Measurements from ENCODE around the gene CAMKMT.

The CAMKMT gene

DNA sequence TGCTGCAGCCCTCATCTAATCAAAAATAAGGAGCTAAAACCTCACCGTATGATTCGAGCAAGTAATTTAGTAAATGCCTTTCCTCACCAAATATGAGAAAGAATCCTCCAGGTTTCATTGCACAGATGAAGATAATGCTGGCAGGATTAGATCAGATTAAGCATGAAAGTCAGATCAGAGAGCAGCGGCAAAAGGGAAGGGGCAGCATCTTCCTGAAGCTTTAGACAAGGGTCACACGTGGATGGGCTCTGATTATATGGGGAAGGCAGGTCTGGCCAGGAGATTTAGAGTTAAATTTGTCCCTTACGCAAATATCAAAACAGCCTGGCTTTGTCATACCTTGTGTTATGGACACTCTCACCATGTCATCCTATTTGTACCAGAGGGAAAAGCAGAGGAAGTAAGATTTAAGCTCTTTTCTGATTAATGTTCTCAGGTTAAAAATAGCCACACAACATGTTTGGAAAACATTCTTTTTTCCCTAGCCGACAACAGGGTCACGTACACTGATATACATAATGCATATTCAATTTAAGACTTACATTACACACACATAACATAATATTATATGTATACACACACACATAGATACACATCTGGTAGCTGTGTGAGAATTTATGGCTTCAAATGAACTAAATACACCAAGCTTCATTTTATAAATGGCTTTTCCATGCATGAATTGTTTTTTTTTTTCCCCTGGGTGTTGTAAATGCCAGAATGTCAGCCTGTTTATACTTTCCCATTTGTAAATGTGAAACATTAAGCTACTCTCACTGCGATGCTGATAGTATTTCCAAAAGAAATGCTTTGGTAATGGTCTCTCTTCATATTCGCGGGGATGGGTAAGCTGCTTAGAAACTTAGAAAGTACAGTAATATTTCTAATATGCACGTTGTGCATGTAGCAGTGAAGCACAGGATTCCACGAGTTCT, 383.5 kb downstream of the CAMKMT start:
- no peak for DNase-seq

DNA sequence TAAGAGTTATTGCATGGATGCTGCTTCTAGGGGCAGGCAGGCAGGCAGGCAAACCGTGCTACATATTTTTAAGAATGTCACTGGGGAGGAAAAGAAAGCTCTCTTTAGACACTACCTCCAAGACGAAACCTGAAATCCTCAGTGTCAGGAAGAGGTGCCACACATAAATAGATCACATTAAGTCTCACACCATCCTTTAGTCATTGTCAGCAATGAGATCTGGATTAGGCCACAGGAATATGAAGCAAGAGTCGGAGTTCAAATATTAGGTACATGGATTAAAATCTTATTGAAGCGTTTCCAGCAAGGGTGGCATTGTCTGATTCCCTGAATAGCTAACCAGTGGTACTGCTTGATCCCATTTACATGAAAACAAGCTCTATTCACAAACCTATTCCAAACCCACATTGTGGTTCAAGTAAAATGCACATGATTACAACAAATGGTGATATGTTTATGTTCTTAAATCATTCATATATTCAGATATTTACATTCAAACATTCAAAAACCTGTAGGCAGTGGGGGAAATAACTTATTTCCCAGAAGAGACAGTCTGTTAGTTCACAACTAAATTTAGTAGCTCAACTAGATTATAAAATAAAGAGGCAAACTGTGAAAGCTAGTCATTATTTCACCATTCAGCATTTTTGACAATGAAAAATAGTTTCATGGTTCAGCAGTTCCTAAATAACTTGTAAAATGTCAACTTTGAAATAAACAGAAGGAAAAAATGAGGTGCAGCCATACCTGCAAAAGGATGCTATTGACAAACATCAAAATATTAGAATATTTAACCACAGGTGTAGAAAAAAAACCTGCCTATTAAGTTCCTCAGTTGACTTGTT, 384.4 kb downstream of the CAMKMT start:
- DNase-seq, result no peak

GRCh38 chr2:44746856-44747615, 385.3 kb downstream of the CAMKMT start:
- DNase-seq, result no peak

- no peak for DNase-seq
Measured at GRCh38 chr2:44747794-44748193, 386.0 kb downstream of the CAMKMT start.

GRCh38 chr2:44751754-44752479, 390.2 kb downstream of the CAMKMT start:
- DNase-seq, result no peak

DNA sequence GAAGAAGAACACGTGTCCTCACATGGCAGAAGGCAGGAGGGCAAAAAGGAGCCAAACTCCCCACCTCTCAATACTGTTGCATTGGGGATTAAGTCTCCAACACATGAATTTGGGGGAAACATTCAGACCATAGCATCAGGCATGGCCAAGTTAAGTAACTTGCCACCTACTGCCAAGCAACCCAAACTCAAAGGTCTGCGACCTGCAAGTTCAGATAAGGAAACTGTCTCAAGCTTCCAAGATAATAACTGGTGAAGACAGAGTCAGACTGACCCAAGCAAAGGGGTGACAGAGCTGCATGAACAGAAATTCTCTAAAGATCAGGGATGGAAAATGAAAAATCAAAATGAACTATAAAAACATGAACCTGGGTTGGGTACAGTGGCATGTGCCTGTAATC, 391.0 kb downstream of the CAMKMT start:
- no peak for DNase-seq

DNA sequence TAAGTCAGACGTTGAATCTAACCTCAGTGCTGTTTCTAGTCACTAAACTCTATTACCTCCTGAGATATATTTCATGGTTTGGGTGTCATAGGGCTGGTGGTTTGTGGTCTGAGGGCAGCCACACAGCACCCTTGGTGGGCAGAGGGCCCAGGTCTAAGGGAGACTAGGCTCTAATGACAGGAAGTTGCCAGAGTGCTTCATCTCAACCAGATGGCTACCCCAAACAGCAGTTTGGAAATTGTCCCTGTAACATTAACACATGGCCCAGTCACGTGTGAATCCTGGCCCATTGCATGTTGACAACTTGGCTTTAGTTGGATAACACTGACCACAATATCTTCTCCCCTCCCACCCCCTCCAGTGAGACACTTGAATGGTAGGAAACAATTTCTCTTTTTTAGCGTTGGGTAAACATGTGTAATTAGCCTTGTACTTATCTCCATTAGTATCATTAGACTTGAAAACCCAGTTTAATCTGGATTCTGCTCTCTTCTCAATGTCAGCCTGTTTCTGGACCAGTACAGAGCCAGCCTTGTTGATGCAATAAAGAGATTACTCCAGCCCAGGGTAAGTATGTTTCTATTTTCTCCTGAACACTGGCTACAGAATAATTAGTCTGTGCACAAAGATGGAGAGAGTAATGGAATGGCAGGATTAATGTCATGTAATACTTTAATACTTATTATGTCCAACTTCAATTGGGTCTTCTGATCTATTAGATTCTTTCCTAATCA, 392.0 kb downstream of the CAMKMT start:
- no peak for DNase-seq

DNA sequence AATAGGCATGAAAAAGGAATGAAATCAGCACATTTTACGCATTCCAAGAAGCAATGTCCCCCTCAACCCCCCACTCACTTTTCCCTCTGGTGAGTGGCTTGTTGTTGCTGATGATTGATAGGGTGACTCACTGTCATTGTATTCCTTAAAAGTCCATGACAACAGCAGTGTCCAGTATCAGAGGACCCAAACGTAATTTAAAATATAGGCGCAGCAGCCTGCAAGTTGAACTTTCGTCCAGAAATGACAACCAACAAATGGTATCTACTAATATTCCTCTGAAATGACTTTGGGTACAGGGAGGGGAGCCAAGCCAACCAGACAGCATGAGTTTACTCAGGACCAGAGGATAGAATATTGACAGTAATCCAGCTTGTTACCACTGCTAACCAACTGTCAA, 396.8 kb downstream of the CAMKMT start:
- no peak for DNase-seq

- DNase-seq, result no peak
Measured at GRCh38 chr2:44759823-44760222, 398.1 kb downstream of the CAMKMT start.

DNA sequence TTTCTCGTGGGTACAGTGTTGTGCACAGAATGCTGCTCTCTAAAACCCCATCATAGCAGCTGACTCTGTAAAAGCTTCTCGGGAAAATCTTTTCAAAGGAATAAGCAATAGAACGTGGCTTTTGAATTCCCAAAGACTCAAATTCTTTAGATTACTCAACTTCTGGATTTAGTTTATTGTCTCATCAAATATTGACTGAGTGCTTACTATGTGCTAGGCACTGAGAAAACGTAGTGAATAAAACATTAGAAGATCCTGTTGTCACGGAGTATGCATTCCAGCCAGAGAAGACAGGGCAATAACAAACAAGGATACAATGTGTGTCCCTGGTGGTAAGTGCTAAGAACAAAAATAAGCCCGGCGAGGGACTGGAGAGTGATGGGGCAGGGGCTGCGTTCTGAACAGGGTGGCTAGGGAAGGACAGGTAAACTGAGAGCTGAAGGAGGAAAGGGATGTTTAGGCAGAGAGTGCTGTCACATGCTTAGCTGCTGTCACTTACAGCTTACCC, 401.6 kb downstream of the CAMKMT start:
- no peak for DNase-seq

DNA sequence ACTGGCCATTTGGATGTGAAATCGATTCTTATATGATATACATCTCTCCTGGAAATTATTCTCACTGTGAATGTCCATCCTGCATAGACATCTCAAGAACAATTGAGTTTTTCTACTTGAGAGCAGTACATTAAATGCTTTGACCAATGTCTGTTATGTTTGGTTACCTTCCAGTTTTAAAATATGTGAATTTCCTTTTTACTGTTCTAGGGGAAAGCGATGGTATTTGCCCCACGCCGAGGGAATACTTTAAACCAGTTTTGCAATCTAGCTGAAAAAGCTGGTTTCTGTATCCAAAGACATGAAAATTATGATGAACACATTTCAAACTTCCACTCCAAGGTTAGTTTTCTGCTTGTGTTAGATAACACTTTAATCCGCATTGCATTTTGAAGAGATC, 404.5 kb downstream of the CAMKMT start:
- no peak for DNase-seq

DNA sequence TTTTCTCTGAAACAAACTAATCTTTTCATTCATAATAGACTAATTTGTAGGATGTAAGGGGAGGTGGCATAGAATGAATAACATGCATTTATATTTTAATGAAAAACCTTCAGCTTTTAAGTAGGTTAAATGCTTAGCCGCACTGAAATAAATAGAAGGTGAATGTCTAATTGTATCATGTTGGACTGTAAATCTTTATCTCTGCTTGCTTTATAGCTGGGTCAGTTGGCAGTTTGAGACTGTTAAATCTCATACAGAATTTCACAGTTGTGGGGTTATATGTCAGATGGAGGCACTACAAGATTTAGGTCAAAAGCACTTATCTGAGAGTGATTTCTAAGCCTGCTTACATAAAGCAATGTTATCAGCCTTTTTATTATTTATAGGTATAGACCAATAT, 405.0 kb downstream of the CAMKMT start:
- no peak for DNase-seq

DNA sequence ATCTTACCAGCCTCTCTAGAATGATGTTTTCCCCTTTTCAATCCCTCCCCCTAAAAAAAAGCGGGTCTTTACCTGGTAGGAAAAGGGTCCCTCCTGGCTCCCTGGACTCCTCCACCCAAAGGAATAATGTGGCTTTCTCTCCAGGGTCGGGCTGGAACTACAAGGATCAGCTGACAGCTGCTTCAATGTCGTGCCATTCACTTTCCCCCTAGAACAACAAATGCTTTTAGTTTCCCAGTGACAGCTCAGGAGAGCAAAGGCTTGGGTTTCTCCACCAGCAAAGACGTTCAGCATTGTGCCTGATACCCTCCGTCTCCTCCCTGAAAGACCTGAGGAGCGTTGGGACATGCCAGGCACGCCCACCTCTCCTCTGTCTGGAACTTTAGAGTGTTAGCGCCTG, 405.9 kb downstream of the CAMKMT start:
- no peak for DNase-seq

GRCh38 chr2:44768438-44769236, 406.9 kb downstream of the CAMKMT start:
- DNase-seq, result peak; percentile 54

DNA sequence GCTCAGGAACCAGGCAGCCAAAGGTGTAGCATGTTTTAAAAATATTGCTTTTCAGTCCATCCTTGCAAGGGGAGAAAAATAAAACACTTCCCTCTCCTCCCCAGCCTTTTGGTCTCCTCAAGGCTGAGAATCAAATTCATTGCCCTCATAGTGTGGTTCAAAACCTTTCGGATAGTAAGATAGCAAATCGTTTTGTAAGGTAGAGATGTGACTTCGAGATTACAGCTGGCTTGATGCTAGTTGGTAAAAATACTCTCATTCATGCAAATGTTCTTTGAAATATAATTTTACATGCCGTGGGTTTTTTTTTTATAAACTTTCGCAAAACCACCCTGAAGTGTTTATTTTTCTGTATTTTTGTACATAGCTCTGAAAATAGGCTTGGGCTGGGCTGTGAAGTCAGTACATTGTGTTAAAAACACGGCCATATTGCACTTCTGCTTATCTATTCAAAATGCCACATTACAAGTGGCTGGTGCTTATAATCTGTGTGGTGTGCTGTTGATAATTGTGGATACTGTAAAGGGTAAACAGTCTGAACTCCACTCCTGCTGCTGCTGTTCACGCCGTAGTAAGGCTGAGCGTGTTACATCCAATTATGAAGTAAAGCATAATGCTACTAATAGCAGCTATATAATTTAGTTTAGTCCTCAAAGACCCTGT, 407.7 kb downstream of the CAMKMT start:
- DNase-seq, result no peak

DNA sequence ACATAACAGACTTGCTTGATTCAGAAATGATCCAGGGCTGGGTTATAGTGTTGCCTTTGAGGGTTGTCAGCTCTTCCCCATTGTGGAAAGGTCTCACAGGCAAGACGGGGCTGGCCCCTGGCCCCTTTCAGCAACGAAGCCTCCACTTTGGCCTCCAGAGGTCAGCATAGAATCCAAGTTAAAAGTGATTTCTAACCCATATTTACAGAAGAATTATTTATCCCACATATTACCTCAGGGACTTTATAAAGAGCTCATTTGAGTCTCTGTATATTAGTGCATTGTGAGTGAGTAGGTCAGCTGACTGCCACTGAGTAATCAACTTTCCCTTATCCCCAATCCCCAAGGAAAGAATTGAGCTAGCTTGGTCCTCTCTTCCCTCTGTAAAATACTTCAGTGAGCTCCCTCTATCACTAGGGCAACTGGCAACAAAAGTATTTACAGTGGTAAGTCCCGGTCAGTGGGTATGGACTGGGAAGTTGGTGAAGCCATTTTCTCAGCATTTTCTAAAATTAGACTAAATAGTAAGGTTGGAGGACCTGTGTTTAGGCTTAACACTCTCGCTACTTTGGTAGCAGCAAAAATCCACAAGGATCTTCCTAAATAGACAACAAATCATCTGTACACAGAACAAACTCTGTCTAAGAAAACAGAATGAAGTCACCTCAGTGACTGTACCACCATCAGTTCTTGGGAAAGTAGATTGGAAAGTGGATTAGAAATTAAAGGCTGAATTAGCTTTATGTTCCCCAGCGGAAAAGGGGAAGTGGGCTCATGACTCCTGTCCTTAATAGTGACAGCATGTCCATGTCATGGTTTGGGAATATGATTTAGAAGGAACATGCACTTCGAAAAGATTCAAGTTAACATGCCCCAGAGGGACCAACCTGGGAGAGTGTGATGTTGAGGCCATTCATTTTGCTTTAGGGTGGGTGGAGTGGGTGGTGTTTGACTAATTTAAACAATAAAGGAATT, 408.8 kb downstream of the CAMKMT start:
- no peak for DNase-seq

GRCh38 chr2:44771522-44771921, 409.8 kb downstream of the CAMKMT start:
- no peak for DNase-seq

DNA sequence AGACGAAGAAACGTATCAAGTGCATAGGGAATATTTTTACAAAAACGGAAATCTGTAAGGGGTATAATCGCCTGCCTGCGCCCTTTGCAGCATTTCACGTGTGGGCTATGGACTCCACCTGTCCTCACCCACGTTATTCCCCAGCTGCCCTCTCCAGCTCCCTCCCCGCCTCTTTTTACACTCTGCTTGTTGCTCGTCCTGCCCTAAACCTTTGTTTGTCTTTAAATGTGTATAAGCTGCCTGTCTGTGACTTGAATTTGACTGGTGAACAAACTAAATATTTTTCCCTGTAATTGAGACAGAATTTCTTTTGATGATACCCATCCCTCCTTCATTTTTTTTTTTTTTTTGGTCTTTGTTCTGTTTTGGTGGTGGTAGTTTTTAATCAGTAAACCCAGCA, 410.4 kb downstream of the CAMKMT start:
- DNase-seq, result no peak
